Gastroesophageal sphincter (tissue), 4 donors: ENCODE measurements around the gene OR2A5. TPM values are rescaled to one million over a fixed set of nuclear protein-coding genes. Genes with fewer than 3 reads are reported as not detected.
"Not testable (repeated sequence)": the region's sequence is repeated elsewhere in the genome, so short reads cannot be mapped to it uniquely, and the experiment has no call there.

Source experiments
- ATAC-seq: fragments of 150-250 bp; one replicate; pipeline ENCODE4 v1.9.1; 2016; ENCODE audit warnings: mild to moderate bottlenecking, moderate library complexity
- H3K27ac ChIP-seq, 4 donors: fragments of 200-600 bp; sonication (generic) in 3 of 4; 1 replicate in 3 of 4; 2 replicates in 1 of 4; pipeline ENCODE4 v1.5.1; 2016 to 2019
- H3K27me3 ChIP-seq: fragments of 200-600 bp; sonication (generic); one replicate; pipeline ENCODE4 v1.5.1; 2019
- H3K36me3 ChIP-seq, 2 donors: fragments of 200-600 bp; sonication (generic); one replicate each; pipeline ENCODE4 v1.5.1; 2019; ENCODE audit warnings: control low read depth in 1 of 2
- H3K4me1 ChIP-seq, 3 donors: fragments of 200-600 bp; sonication (generic); 1 replicate in 2 of 3; 2 replicates in 1 of 3; pipeline ENCODE4 v1.5.1; 2016 to 2019; ENCODE audit warnings: control low read depth in 2 of 3
- H3K4me3 ChIP-seq, 2 donors: fragments of 200-600 bp; sonication (generic); one replicate each; pipeline ENCODE4 v1.5.1; 2019; ENCODE audit warnings: mild to moderate bottlenecking in 1 of 2, moderate library complexity in 1 of 2
- H3K9me3 ChIP-seq, 3 donors: fragments of 200-600 bp; sonication (generic); one replicate each; pipeline ENCODE4 v1.5.1; 2017 to 2019; ENCODE audit warnings: control low read depth in 2 of 3
- EP300 ChIP-seq: sonication (generic); formaldehyde crosslinking; IDR thresholded peaks from one replicate; pipeline ENCODE4 v1.6.1; 2017; ENCODE audit warnings: antibody characterized with exemption, mild to moderate bottlenecking
- POLR2A ChIP-seq, 2 donors: fragments of 450-650 bp; IDR thresholded peaks; one replicate each; pipeline ENCODE4 v1.6.1; 2017; ENCODE audit warnings: antibody characterized with exemption in 2 of 2, mild to moderate bottlenecking in 2 of 2, moderate library complexity in 1 of 2
- POLR2AphosphoS5 ChIP-seq: sonication (generic); formaldehyde crosslinking; IDR thresholded peaks from one replicate; pipeline ENCODE4 v1.6.1; 2017; ENCODE audit warnings: antibody characterized with exemption
- whole genome bisulfite sequencing, 2 donors: methylation state at CpG; one replicate each; pipeline ENCODE4 v1.1.5; 2018; ENCODE audit warnings: low coverage in 1 of 2; 5-methylcytosine and 5-hydroxymethylcytosine counted together
- total RNA-seq, 4 donors: library from RNA; depleted of rRNA; stranded (reverse); fragments of >200 nt; gene quantifications; one replicate each; pipeline ENCODE4 v1.1.0, GENCODE V29; 2016
- TF ChIP-seq, protein P1 (sequence below), 4 experiments: fragments of 200-600 bp in 2 of 4; fragments of 450-650 bp in 2 of 4; sonication (generic) in 1 of 4; IDR thresholded peaks; one replicate each; pipeline ENCODE4 v1.5.1; 2017 to 2019; ENCODE audit warnings: antibody characterized with exemption in 4 of 4, mild to moderate bottlenecking in 2 of 4, moderate library complexity in 2 of 4

OR2A5 gene
- total RNA-seq, 4 donors from 2014 or later: not detected

DNA sequence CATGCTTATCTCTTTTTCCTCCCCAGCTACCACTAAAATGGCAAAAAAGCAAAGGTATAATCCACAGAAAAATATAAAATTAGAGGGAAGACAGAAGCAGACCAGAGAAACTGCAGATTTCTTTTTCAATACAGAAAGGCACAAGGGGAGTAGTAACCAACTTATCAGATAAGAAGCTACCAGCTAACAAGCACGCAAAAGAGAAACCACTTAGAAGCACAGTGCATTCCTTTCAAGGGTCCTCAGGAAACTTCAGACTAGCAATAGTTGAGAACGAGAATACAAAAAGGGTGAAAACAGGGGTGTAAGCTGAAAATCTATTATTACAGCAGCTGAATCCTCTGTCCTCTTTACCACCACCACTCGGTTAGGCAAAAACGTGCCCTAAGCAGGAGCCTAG lies 9.9 kb upstream of the OR2A5 start:
- TF ChIP-seq POLR2AphosphoS5 (no peak), POLR2A (IDR thresholded peaks at IDR 0.05) (no peak), EP300 (no peak)
- TF ChIP-seq, protein P1, sequence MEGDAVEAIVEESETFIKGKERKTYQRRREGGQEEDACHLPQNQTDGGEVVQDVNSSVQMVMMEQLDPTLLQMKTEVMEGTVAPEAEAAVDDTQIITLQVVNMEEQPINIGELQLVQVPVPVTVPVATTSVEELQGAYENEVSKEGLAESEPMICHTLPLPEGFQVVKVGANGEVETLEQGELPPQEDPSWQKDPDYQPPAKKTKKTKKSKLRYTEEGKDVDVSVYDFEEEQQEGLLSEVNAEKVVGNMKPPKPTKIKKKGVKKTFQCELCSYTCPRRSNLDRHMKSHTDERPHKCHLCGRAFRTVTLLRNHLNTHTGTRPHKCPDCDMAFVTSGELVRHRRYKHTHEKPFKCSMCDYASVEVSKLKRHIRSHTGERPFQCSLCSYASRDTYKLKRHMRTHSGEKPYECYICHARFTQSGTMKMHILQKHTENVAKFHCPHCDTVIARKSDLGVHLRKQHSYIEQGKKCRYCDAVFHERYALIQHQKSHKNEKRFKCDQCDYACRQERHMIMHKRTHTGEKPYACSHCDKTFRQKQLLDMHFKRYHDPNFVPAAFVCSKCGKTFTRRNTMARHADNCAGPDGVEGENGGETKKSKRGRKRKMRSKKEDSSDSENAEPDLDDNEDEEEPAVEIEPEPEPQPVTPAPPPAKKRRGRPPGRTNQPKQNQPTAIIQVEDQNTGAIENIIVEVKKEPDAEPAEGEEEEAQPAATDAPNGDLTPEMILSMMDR (IDR thresholded peaks at IDR 0.05): no peak
- Histone ChIP-seq H3K27ac (no peak overlapping the region), H3K36me3 (no peaks in the 10 kb centered on the region), H3K27me3 (no peaks in the 10 kb centered on the region), H3K4me1 (no peaks in the 10 kb centered on the region), H3K4me3 (no peak overlapping the region), H3K9me3 (no peaks in the 10 kb centered on the region)
- no peak for ATAC-seq
- 46 to 73% methylated on average over 4 of the region's 4 CpGs for WGBS, 2 donors

DNA sequence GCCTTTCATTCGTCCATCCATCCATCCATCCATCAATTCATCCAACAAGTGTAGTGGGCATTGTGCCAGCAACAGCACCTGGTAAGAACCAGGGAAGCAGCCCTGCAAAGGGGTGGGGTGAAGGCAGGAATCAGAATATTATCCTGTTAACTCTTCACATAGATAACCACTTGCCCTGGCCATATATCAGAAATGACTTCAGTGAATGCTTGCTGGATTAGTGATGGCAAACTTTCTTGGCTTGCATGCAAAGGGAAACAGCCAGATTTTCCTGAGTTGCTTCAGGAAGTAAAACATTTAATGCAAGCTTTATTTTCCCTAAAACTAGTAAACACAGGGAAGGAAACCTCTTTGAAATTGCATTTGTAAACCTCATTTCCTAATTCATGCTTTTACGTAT lies 743 bp downstream of the OR2A5 start:
- WGBS, 2 donors: 31 to 50% methylated on average over 2 of the region's 2 CpGs
- TF ChIP-seq, protein P1 (IDR thresholded peaks at IDR 0.05): no peak
- TF ChIP-seq POLR2A (IDR thresholded peaks at IDR 0.05) (no peak), POLR2AphosphoS5 (no peak), EP300 (no peak)
- H3K4me1 ChIP-seq: no peaks in the 10 kb centered on the region
- no peak overlapping the region for H3K4me3 ChIP-seq
- ATAC-seq: no peak
- no peaks in the 10 kb centered on the region for H3K36me3 ChIP-seq
- no peaks in the 10 kb centered on the region for H3K9me3 ChIP-seq
- H3K27ac ChIP-seq: no peak overlapping the region
- H3K27me3 ChIP-seq: no peaks in the 10 kb centered on the region

DNA sequence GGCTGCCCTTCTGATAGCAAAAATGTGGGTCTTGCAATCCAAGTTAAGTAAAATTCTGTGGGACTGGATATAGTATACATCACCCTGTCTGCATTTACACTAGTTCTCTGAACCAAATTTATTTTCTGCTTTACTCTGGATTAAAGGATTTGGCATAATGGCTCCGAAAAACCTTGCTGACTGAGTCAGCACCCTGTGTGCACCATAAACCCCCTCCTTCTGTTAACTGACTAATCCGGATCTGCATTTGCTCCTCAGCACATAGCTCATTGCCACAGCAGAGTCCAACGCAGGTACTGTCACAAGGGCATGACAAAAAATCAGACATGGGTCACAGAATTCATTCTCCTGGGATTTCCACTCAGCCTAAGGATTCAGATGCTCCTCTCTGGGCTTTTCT lies 1.3 kb downstream of the OR2A5 start:
- Histone ChIP-seq H3K9me3 (no peaks in the 10 kb centered on the region), H3K4me3 (no peak overlapping the region), H3K4me1 (no peaks in the 10 kb centered on the region), H3K27me3 (no peaks in the 10 kb centered on the region), H3K27ac (no peak overlapping the region), H3K36me3 (no peaks in the 10 kb centered on the region)
- TF ChIP-seq POLR2AphosphoS5 (no peak), EP300 (no peak), POLR2A (IDR thresholded peaks at IDR 0.05) (no peak)
- TF ChIP-seq, protein P1 (IDR thresholded peaks at IDR 0.05): no peak
- ATAC-seq: no peak
- WGBS, 2 donors: 48 to 52% methylated on average over 2 to 3 of the region's 3 CpGs

DNA sequence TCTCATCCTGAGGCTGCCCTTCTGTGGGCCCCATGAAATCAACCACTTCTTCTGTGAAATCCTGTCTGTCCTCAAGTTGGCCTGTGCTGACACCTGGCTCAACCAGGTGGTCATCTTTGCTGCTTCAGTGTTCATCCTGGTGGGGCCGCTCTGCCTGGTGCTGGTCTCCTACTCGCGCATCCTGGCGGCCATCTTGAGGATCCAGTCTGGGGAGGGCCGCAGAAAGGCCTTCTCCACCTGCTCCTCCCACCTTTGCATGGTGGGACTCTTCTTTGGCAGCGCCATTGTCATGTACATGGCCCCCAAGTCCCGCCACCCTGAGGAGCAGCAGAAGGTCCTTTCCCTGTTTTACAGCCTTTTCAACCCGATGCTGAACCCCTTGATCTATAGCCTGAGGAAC lies 2.1 kb downstream of the OR2A5 start:
- H3K27ac ChIP-seq, ATAC-seq, H3K4me1 ChIP-seq, H3K4me3 ChIP-seq, H3K27me3 ChIP-seq, H3K9me3 ChIP-seq, H3K36me3 ChIP-seq: not testable (repeated sequence)
- WGBS, 2 donors: 100% methylated on average over 1 of the region's 8 CpGs; no CpG with 5 or more reads in 1 of the 2 donors

DNA sequence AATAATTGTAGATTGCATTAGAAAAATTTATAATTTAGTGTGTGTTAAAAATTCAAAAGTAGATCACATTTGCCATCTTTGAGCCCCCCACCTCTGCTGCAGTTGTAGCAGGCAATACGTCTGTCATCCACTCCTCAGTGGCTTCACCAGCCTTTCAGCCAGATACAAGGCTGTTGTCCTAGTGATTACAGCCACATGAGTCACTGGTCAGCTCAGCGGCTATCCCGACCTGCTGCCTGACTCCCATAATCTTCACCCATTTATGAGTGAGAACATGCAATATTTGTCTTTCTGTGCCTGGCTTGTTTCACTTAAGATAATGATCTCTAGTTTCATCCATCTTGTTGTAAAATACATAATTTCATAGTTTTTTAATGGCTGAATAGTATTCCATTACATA lies 9.2 kb downstream of the OR2A5 start:
- H3K4me1 ChIP-seq: no peaks in the 10 kb centered on the region
- no peak overlapping the region for H3K27ac ChIP-seq
- no peaks in the 10 kb centered on the region for H3K27me3 ChIP-seq
- WGBS, 2 donors: 74 to 85% methylated on average over 3 of the region's 3 CpGs
- H3K4me3 ChIP-seq: no peak overlapping the region
- TF ChIP-seq POLR2A (IDR thresholded peaks at IDR 0.05): no peak
- TF ChIP-seq, protein P1 (IDR thresholded peaks at IDR 0.05): no peak
- TF ChIP-seq EP300: no peak
- no peak for ATAC-seq
- peaks cover 0 to 12% (median 0%) of the 10 kb centered on the region in 3 donors for H3K9me3 ChIP-seq
- no peaks in the 10 kb centered on the region for H3K36me3 ChIP-seq
